GM19324 (cell line): ENCODE data around the gene OPN1MW3.
"Not testable (repeated sequence)": the region's sequence is repeated elsewhere in the genome, so short reads cannot be mapped to it uniquely, and the experiment has no call there.

Experiments
- ATAC-seq: cut with Tn5 transposase; IDR thresholded peaks from one replicate; pipeline ENCODE4 v1.9.1; 2021; ENCODE audit warnings: mild to moderate bottlenecking, moderate library complexity; ENCODE audit not compliant: unreplicated experiment, low FRiP score

OPN1MW3 gene

GRCh38 chrX:154257282-154257681 lies at the start of gene OPN1MW3:
TSS of gene OPN1MW3 (plus strand) at chrX:154257582. CDS start at chrX:154257620, 38 bp downstream.
- ATAC-seq: not testable (repeated sequence)

GRCh38 chrX:154209670-154210418 lies 47.5 kb upstream of the OPN1MW3 start:
- peak; percentile 73 for ATAC-seq

- not testable (repeated sequence) for ATAC-seq
These were observed 46.3 kb upstream of the OPN1MW3 start for GRCh38 chrX:154211057-154211456.

GRCh38 chrX:154211499-154211898 lies 45.9 kb upstream of the OPN1MW3 start:
- not testable (repeated sequence) for ATAC-seq

GRCh38 chrX:154219456-154219855 lies 37.9 kb upstream of the OPN1MW3 start, which contains the start of gene OPN1MW2:
TSS of gene OPN1MW2 (plus strand) at chrX:154219756. CDS start at chrX:154219816, 60 bp downstream.
- not testable (repeated sequence) for ATAC-seq

- not testable (repeated sequence) for ATAC-seq
These were observed 32.1 kb upstream of the OPN1MW3 start for GRCh38 chrX:154225292-154225691.

GRCh38 chrX:154226706-154227105 lies 30.7 kb upstream of the OPN1MW3 start:
- ATAC-seq: not testable (repeated sequence)

GRCh38 chrX:154231443-154231842 lies 25.9 kb upstream of the OPN1MW3 start:
- not testable (repeated sequence) for ATAC-seq

- not testable (repeated sequence) for ATAC-seq
These were observed 23.8 kb upstream of the OPN1MW3 start for GRCh38 chrX:154233620-154234019.

GRCh38 chrX:154238939-154239559 lies 18.3 kb upstream of the OPN1MW3 start:
- not testable (repeated sequence) for ATAC-seq

GRCh38 chrX:154239982-154240503 lies 17.3 kb upstream of the OPN1MW3 start:
- ATAC-seq: not testable (repeated sequence)

- ATAC-seq: peak; percentile 58
These were observed 9.9 kb upstream of the OPN1MW3 start for GRCh38 chrX:154247377-154248045.

- ATAC-seq: not testable (repeated sequence)
These were observed 9.3 kb upstream of the OPN1MW3 start for GRCh38 chrX:154248076-154248475.

GRCh38 chrX:154258711-154259110 lies 1.3 kb downstream of the OPN1MW3 start:
- ATAC-seq: not testable (repeated sequence)

GRCh38 chrX:154263072-154263471 lies 5.7 kb downstream of the OPN1MW3 start:
- not testable (repeated sequence) for ATAC-seq

GRCh38 chrX:154269245-154269644 lies 11.9 kb downstream of the OPN1MW3 start:
- ATAC-seq: not testable (repeated sequence)

GRCh38 chrX:154284489-154285338 lies 27.3 kb downstream of the OPN1MW3 start:
- peak; percentile 62 for ATAC-seq

GRCh38 chrX:154286406-154286805 lies 29.0 kb downstream of the OPN1MW3 start:
- not testable (repeated sequence) for ATAC-seq

- no peak for ATAC-seq
These were observed 37.6 kb downstream of the OPN1MW3 start, which contains the start of gene TEX28 for GRCh38 chrX:154294791-154295574. TSS of gene TEX28 (minus strand) at chrX:154295124. CDS start at chrX:154292117, 3,007 bp downstream.
